Left hindlimb (tissue), 1 donor: ENCODE data around the gene PBX4.
A peak's percentile ranks its signal among the peaks of the same experiment; 100 is the strongest.

ENCODE experiments used
- DNase-seq: peaks from one replicate; pipeline ENCODE4 v3.0.0-alpha.2; 2018

The PBX4 gene

DNA sequence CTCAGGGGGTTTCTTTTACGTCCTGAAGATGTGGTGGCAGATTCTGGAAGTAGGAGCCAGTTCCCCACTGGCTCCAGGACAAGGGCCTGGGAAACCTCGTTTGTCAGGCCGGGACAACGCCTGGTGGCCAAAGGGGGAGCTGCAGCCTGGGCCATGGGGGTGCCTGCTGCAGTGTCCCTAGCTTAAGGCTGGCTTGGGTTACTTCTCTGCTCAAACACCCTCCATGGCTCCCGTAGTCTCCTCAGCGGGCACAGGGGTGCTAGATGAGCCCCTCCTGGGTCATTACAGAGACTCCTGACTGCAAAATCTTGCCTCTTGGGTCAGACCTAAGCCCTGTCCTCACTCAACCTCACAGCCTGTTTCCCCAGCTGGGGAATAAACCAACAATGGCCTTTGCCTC is 65.7 kb downstream of the PBX4 start:
- no peak for DNase-seq

DNA sequence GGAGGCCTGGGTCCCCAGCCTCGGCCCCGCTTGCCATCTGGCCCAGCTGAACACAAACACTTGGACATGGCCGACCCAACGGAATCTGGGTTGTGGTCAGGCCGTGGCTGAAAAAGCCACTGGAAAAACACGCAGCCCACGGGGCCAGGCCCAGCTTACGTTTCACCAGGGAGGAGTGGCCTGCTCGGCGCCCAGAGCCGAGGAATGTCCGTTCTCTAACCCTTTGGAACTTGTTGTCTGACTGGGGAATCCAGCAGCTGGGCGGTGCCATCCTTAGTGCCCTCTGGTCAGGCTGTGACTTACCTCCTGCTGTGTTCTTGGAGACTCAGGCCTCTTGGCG is 66.7 kb downstream of the PBX4 start:
- peak; percentile 78 for DNase-seq

DNA sequence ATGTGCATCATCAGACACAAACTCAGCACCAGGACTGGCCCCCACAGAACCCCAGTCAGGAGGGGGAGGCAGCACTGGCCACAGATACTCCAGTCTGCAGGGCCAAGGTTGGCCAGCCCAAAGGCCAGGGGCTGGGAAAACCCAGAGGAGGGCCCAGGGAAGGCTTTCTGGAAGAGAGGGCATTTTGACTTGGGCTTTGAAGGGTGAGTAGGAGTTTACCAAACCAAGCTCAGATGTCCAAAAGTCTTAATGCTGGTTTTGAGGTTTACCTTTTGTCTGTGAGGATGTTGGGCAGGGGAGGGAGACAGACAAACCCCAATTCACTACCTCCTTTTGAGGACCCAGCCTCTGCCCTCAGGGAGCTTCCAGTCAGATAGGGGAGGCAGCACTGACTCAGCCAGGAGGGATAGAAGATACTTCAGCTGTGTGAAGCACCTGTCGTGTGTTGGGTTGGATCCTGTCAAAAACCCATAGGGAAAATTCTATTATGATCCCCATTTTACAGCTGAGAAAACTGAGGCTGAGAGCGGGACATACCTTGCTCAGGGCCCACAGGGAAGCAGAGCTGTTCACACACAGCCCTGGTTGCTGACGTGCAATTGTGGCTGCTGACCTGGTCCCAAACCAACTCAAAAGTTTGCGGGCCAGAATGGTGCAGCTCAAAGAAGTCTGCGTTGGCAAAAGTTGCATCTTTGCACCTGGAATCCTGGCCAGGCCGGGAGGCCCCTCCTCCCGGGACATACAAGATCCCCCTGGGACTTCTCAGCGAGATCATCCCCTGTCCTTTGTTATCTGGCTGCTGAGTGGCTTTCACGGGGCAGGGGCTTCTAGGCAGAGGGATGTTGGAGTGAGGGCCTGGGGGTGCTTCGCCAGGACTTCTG is 67.3 kb downstream of the PBX4 start:
- no peak for DNase-seq

DNA sequence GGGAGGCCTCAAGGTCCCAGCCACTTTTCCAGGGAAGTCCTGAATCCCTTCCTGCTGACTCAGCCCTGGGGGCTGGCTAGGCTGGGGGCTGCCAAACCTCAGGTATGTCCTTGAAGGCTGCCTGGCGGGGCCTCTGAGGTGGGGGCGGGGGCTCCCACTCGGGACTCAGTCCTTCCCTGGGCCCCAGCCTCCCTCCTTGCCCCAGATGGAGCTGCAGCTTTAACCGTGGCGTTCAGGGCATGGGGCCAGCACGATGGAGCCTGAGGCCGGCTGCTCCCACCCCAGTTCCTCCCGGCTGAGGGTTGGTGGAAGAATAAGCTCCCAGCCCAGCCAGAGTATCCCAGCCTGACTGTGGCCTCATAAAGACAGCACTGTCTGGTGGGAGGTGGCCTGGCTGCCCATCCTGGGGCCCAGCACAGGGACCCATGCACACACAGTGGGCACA is 68.0 kb downstream of the PBX4 start:
- DNase-seq = peak; percentile 87

DNA sequence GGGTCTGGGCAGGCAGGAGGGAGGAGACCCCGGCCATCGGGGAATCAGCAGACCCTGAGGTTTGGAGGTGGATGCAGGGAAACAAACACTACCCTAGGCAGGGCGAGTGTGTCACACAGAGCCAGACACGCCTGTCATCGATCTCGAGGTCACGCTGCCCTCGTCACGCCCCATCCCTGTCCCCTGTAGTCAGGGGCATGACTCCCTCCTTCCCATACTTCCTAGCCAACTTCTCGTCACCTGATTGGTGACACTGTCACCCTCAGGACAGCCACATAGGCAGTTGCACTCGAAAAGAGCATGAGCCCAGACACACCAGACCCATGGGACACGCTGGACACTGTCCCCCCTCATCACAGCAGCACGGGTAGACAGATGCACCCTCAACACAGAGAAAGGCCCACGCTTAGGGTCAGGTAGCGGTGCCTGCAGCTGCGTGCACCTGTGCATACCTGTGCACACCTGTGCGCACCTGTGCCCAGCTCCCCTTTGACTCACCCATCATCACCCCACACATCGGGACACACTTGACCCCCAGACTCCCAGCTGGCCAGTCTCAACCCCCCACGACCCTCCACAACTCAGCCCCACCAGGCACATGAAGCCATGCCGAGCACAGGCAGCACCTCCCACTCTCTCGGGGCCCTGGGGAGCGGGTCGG is 68.6 kb downstream of the PBX4 start:
- no peak for DNase-seq

DNA sequence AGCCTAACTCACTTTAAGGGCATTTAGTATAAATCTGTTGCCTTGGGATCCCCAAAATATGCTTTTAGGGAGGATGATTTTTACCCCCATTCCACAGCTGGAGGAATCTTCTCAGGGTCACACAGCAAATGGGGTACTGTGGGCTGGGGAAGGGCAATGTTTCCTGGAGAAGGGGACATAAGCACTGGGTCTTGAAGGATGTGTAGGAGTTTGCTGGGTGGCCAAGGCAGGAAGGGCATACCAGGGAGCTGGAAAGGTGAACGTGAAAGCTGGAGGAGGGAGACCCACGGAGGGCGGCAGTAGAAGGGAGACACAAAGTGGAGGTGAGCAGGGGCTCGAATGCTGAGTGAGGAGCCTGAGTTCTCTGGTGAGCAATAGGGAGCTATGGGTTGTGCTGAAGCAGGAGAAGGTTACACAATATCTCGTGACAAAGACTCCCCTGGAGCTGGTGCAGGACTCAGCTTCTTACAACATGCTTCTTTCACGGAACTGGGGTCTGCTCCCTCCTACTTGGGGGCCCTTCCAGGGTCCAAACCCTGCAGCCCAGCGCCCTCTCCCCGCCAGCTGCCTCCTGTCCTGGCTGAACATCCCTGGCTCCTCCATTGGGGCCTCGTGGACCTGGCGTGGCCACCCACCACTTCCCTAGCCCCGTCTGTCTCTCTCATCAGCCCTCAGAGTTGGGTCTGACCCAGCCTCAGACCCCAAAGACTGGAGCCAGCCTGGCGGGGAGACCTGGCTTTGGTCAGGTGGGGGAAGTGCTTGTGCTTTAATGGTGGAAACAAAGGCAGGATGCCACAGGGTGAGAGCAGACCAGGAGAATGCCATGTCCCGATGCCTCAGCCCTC is 69.3 kb downstream of the PBX4 start:
- peak; percentile 77 for DNase-seq

DNA sequence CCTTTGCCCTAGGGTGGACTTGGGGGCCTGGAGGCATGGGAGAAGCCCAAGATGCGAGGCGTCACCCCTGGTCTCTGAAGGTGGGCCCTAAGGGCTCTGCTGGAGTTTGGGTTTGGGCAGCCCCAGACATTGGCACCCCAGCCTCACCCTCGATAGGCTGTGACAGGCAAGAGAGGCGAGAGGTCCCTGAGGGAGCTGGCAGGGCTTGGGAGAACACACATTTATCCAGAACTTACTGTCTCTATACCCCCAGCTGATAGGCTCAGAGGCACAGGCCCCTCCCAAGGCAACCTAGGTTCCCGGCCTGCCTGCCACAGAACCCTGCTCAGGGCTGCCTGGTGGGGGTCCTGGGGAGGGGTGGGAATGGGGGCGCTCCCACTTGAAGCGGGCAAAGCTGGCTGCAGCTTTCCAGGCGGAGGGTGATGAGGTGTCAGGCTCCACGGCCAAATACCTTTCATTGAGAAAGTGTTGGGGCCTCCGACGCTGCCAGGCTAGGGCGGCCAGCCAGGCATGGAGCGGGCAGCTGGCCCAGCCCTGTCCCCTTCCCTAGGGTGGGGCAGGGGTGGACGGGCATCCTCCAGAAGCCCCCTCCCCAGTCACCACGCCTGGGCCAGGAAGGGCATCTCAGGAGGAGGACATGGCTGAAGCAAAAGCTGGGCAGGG is 70.7 kb downstream of the PBX4 start:
- no peak for DNase-seq

DNA sequence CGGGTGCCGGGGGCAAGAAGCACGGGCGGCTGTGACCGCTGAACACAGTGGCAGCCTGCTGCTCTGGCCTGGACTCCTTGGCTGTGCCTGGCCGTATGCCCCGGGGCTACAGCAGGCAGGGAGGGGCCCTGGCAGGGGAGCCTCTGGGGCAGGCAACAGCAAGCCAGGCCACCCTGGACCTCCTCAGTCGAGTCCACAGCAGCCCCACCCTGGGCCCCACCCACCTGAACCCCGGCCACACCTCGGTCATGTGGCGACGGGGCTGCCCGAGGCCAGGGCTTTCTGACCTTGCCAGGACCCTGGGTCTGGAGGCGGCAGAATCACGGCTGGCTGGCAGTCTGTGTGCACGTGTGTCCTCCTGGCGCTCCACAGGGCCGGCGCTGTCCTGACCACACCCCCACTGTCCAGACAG is 71.7 kb downstream of the PBX4 start:
- no peak for DNase-seq

DNA sequence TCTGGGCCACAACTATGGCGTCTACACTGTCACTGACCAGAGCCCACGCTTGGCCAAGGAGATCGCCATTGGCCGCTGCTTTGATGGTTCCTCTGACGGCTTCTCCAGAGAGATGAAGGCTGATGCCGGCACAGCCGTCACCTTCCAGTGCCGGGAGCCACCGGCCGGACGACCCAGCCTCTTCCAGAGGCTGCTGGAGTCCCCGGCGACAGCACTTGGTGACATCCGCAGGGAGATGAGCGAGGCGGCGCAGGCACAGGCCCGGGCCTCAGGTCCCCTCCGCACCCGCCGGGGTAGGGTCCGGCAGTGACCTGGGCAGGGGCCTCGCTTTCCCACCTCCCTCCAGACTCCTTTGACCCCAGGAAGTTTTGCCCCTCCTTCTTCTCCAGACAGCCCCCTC is 72.8 kb downstream of the PBX4 start:
- no peak for DNase-seq

DNA sequence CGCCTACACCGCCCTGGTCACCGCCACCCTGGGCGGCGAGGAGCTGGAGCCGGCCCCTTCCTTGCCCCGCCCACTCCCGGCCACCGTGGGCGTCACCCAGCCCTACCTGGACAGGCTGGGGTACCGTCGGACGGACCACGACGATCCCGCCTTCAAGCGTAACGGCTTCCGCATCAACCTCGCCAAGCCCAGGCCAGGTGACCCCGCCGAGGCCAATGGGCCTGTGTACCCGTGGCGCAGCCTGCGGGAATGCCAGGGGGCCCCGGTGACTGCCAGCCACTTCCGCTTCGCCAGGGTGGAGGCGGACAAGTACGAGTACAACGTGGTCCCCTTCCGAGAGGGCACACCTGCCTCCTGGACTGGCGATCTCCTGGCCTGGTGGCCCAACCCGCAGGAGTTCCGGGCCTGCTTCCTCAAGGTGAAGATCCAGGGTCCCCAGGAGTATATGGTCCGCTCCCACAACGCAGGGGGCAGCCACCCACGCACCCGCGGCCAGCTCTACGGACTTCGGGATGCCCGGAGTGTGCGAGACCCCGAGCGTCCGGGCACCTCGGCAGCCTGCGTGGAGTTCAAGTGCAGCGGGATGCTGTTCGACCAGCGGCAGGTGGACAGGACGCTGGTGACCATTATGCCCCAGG is 73.4 kb downstream of the PBX4 start:
- no peak for DNase-seq

DNA sequence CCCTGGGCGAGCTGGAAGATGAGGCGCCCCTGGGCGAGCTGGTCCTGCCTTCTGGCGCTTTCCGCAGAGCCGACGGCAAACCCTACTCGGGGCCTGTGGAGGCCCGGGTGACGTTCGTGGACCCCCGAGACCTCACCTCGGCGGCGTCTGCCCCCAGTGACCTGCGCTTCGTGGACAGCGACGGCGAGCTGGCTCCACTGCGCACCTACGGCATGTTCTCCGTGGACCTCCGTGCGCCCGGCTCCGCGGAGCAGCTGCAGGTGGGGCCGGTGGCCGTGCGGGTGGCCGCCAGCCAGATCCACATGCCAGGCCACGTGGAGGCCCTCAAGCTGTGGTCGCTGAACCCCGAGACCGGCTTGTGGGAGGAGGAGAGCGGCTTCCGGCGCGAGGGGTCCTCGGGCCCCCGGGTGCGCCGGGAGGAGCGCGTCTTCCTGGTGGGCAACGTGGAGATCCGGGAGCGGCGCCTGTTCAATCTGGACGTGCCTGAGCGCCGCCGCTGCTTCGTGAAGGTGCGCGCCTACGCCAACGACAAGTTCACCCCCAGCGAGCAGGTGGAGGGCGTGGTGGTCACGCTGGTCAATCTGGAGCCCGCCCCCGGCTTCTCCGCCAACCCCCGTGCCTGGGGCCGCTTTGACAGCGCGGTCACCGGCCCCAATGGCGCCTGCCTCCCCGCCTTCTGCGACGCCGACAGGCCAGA is 74.1 kb downstream of the PBX4 start:
- no peak for DNase-seq

DNA sequence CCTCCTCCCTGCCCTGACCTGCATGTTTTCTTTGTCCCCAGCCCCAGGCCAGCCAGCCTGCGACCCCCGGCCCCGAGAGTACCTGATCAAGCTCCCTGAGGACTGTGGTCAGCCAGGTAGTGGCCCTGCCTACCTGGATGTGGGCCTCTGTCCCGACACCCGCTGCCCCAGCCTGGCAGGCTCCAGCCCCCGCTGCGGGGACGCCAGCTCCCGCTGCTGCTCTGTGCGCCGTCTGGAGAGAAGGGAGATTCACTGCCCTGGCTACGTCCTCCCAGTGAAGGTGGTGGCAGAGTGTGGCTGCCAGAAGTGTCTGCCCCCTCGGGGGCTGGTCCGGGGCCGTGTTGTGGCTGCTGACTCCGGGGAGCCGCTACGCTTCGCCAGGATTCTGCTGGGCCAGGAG is 74.8 kb downstream of the PBX4 start:
- DNase-seq = no peak

DNA sequence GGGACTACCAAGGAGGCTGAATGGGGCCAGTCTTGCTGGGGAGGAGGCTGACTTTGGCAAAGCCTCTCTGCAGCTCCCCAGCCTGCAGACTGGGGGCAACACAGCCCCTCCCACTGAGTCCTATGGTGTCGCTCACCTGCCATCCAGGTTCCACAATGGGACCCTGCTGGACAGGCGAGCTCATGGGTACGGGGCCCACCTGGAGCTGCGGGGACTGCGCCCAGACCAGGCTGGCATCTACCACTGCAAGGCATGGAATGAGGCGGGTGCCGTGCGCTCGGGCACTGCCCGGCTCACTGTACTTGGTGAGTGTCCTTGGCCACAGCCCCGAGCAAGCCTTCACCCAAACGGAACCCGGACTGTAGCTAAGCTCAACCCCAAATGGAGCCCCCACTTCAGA is 75.4 kb downstream of the PBX4 start:
- DNase-seq = no peak

DNA sequence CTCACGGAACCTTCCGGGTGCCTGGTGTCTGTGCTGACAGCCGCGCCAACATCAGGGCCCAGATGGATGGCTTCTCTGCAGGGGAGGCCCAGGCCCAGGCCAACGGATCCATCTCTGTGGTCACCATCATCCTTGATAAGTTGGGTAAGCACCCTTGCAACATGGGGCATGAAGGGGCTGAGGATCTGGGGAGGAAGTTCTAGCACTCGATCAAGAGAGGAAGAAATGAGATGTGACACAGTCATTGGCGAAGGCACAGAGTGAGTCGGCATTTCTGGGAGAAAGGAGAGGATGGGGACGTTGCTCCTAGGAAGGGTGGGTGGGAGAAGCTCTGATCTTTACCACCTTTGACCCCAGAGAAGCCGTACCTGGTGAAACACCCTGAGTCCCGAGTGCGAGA is 76.0 kb downstream of the PBX4 start:
- no peak for DNase-seq

DNA sequence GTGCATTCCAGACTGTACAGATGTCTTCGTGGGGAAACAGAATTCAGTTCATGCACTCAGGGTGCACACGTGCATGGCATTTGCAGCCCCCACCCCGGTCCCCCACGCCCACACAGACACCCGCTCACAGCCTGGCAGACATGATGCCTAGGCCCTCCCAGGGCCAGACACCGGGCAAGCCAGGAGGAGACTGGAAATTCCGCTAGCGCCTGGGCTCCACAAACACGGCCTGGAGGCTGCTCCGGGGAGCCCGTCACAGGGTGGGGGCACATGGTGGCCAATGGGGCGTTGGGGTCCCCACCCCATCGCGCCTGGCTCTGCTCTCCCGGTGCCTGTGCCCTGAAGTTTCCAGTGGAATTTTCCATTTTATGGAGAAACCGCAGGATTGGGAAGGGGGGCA is 76.9 kb downstream of the PBX4 start:
- peak; percentile 79 for DNase-seq

DNA sequence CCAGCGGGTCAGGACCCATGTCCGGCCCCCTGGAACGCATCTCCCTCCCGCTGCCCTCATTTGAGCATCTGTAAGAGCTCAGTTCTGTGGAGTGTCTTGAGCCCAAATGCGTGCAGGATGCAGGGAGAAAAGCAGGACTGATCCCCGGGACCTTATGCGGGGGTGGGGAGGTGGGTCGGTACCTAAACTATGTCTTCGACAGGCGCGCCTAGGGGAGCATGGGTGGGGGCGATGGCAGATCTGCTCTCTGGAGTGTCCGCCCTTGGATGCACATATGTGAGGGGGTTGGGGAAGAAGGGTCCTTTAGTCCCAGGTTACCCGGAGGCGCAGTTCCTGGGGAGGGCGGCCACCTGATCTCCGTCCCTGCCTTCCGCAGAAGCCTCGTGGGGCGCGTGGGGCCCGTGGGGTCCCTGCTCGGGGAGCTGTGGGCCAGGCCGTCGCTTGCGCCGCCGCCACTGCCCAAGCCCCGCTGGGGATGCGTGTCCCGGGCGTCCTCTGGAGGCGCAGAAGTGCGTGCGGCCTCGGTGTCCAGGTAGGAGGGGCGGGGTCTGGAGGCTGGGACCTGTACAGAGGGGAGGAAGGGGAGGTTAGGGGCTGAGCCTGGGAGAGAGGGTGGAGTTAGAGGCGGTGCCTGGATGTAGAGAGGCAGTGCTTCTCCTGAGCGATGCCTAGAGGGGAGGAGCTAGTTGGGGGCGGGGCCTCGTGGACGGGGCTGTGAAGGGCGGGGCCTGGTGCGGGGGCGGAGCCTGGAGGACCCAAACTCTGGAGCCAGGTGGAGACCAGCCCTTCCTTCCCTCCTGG is 77.6 kb downstream of the PBX4 start:
- DNase-seq = peak; percentile 81

DNA sequence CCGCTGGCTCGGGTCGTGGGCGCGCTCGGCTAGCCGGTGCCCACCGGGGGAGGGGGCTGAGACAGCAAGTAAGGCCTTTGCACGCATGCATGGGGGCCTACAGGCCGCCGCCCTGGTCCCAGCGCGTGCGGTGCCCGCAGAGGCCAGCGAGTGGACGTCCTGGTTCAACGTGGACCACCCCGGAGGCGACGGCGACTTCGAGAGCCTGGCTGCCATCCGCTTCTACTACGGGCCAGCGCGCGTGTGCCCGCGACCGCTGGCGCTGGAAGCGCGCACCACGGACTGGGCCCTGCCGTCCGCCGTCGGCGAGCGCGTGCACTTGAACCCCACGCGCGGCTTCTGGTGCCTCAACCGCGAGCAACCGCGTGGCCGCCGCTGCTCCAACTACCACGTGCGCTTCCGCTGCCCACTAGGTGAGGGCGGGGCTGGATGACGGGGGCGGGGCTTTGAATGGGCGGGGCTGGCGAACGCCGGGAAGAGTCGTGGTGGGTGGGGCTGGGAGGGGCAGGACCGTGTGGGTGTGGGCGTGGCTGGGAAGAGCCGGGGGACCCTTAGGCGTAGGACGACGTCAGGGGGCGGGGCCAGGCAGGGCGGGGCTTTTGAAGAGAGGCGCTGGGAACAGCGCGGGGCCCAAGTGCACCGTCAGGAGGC is 78.3 kb downstream of the PBX4 start:
- peak; percentile 88 for DNase-seq

DNA sequence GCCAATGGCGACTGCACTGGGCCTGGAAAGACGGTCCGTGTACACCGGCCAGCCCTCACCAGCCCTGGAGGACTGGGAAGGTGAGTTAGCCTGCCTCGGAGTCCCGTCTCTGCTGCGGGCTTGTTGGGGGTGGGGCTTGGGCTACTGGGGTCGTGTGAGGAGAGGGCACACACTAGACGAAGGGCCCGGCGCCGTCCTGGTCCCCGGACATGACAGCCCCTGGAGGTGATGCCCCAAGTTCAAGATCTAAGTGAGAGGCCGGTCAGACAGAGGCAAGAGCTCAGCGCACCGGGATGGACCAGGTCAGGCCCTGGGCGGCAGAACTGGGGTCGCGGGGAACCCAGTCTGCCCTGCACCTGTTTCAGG is 78.8 kb downstream of the PBX4 start:
- DNase-seq = no peak

DNA sequence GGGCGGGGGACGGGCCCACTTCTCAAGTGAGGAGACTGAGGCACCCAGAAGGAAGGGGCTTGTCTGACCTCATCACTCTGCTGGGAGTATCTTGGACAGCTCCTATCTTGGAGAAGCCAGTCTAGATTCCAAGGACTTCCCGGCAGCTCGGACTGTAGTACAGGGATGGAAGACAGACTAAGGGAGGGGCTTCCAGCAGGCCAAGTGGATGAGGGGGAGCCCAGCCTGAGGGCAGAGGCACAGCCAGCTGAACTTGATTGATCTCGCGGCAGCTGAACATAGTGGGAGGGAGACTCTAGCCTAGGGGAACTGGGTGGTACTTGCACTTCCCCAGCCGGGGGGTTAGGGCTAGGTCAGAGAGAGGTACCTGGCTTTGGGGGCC is 79.7 kb downstream of the PBX4 start:
- no peak for DNase-seq

DNA sequence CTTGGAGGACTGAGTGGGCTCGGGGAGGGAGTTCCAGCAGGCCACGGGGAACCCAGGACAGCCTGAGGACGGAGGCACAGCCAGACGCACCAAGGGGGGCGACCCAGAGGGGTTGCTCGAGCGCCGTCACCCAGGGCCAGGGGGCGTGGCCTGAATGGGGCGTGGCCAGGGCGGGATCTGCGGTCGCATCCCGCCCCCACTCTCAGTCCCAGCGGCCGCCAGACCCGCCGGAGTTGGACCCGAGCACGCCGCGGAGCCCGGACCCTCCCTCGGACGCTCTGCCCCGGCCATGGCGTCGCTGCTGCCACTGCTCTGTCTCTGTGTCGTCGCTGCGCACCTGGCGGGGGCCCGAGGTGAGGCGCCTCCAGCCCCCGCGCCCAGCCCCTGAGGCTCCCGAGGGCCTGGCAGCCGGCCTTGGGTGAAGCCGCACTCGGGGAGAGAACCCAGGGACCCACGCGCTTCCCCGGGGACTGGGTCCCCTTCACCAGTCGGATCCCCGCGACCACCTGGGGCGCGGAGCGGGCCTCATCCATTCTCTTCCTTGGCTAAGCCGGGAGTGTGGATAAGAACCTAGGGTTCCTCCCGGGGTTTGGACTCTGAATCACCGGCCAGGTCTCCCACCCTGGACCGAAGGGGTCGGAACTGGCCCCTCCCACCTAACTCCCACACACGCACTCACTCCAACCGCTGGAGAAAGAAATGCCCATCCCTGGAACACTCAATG is 80.3 kb downstream of the PBX4 start, which contains the start of gene CILP2:
TSS of gene CILP2 (plus strand) at position 205 of the 724 bp plus-strand sequence. CDS start at position 290, 85 bp downstream.
- no peak for DNase-seq
